Parathyroid adenoma (tissue), 2 donors: ENCODE data around the gene TECTA.

Source experiments
- H2AFZ ChIP-seq: fragments of 300-600 bp; sonication (generic); one replicate; pipeline ENCODE4 v1.7.0; 2017; ENCODE audit warnings: antibody characterized with exemption, mild to moderate bottlenecking
- H3K27ac ChIP-seq: fragments of 300-600 bp; sonication (generic); one replicate; pipeline ENCODE4 v1.7.0; 2017
- H3K27me3 ChIP-seq: fragments of 300-600 bp; sonication (generic); one replicate; pipeline ENCODE4 v1.7.0; 2017; ENCODE audit warnings: low read length; ENCODE audit not compliant: control insufficient read depth, insufficient read depth
- H3K36me3 ChIP-seq: fragments of 300-600 bp; sonication (generic); one replicate; pipeline ENCODE4 v1.7.0; 2017; ENCODE audit warnings: low read length; ENCODE audit not compliant: control insufficient read depth, insufficient read depth
- H3K4me1 ChIP-seq: fragments of 300-600 bp; sonication (generic); one replicate; pipeline ENCODE4 v1.7.0; 2017; ENCODE audit warnings: control low read depth
- H3K4me2 ChIP-seq: fragments of 300-600 bp; sonication (generic); one replicate; pipeline ENCODE4 v1.7.0; 2017; ENCODE audit warnings: low read length
- H3K4me3 ChIP-seq: fragments of 300-600 bp; sonication (generic); one replicate; pipeline ENCODE4 v1.7.0; 2017; ENCODE audit warnings: low read depth, low read length
- H3K79me2 ChIP-seq: fragments of 300-600 bp; sonication (generic); one replicate; pipeline ENCODE4 v1.7.0; 2017; ENCODE audit warnings: control low read depth
- H3K9ac ChIP-seq: fragments of 300-600 bp; sonication (generic); one replicate; pipeline ENCODE4 v1.7.0; 2017; ENCODE audit warnings: mild to moderate bottlenecking
- H3K9me3 ChIP-seq: fragments of 300-600 bp; sonication (generic); one replicate; pipeline ENCODE4 v1.7.0; 2017; ENCODE audit warnings: low read length; ENCODE audit not compliant: control insufficient read depth
- CTCF ChIP-seq: fragments of 300-600 bp; sonication (generic); IDR thresholded peaks from one replicate; pipeline ENCODE4 v1.7.0; 2017; ENCODE audit warnings: antibody characterized with exemption, mild to moderate bottlenecking
- donor health status: primary hyperparathyroidism.

The TECTA gene

GRCh38 chr11:121137005-121137404 lies 36.0 kb downstream of the TECTA start:
- Histone ChIP-seq H3K79me2 (no peaks in the 10 kb centered on the region), H3K27me3 (no peaks in the 10 kb centered on the region), H2AFZ (no peak overlapping the region), H3K4me3 (no peak overlapping the region), H3K4me2 (no peak overlapping the region), H3K36me3 (no peaks in the 10 kb centered on the region), H3K27ac (no peak overlapping the region), H3K9me3 (no peaks in the 10 kb centered on the region), H3K4me1 (peaks cover 9% of the 10 kb centered on the region), H3K9ac (no peak overlapping the region)
- TF ChIP-seq CTCF = no peak

- no peaks in the 10 kb centered on the region for H3K27me3 ChIP-seq
- H3K36me3 ChIP-seq = no peaks in the 10 kb centered on the region
- no peak overlapping the region for H3K9ac ChIP-seq
- no peak overlapping the region for H3K4me3 ChIP-seq
- H3K9me3 ChIP-seq = no peaks in the 10 kb centered on the region
- H2AFZ ChIP-seq = no peak overlapping the region
- peaks cover 9% of the 10 kb centered on the region for H3K4me1 ChIP-seq
- H3K27ac ChIP-seq = no peak overlapping the region
- H3K79me2 ChIP-seq = no peaks in the 10 kb centered on the region
- no peak for TF ChIP-seq CTCF
- no peak overlapping the region for H3K4me2 ChIP-seq
Measured at GRCh38 chr11:121138259-121138658, 37.2 kb downstream of the TECTA start.

DNA sequence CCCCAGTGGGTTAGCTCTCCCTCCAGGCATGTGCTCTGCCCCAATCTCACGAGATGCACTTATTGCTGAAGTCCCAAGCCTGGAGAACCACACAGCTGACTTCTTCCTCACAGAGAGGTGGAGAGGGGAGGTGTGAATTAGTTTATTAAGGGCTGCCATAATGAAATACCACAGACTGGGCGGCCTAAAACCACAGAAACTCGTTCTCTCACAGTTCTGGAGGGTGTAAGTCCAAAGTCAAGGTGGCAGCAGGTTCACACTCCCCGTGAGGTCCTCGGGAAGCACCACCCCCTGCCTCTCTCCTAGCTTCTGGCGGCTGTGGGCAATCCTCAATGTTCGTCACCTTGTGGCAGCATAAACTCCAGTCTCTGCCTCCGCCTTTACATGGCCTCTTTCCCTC lies 39.3 kb downstream of the TECTA start:
- H3K9ac ChIP-seq = no peak overlapping the region
- H3K9me3 ChIP-seq = no peaks in the 10 kb centered on the region
- TF ChIP-seq CTCF = no peak
- H3K4me2 ChIP-seq = no peak overlapping the region
- H3K4me1 ChIP-seq = no peaks in the 10 kb centered on the region
- no peak overlapping the region for H2AFZ ChIP-seq
- H3K36me3 ChIP-seq = no peaks in the 10 kb centered on the region
- H3K27ac ChIP-seq = no peak overlapping the region
- no peaks in the 10 kb centered on the region for H3K27me3 ChIP-seq
- H3K79me2 ChIP-seq = no peaks in the 10 kb centered on the region
- H3K4me3 ChIP-seq = no peak overlapping the region

- H3K4me3 ChIP-seq = no peak overlapping the region
- TF ChIP-seq CTCF = no peak
- no peak overlapping the region for H2AFZ ChIP-seq
- no peaks in the 10 kb centered on the region for H3K4me1 ChIP-seq
- no peaks in the 10 kb centered on the region for H3K9me3 ChIP-seq
- H3K27ac ChIP-seq = no peak overlapping the region
- H3K36me3 ChIP-seq = no peaks in the 10 kb centered on the region
- no peaks in the 10 kb centered on the region for H3K79me2 ChIP-seq
- H3K9ac ChIP-seq = no peak overlapping the region
- no peak overlapping the region for H3K4me2 ChIP-seq
- no peaks in the 10 kb centered on the region for H3K27me3 ChIP-seq
Measured at GRCh38 chr11:121141066-121141465, 40.0 kb downstream of the TECTA start.

DNA sequence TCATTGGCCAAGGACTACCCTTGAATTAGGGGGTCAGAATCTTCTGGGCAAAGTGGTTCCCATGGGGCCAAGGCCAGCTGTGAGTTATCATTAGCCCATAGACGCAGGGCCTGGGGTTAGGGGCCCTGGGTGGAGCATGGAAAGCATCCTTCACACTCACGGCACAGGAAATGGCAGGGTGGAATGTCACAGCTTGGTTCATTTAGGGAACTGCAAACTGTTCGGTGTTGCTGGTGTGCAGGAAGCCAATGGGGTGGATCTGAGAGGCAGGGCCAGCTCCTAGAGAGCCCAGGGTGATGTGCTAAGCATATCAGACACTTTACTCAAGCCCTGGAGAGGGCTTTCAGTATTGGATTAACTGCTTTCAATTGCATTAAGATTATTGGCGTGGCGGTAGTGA lies 42.9 kb downstream of the TECTA start:
- no peak overlapping the region for H3K4me3 ChIP-seq
- no peaks in the 10 kb centered on the region for H3K36me3 ChIP-seq
- no peak overlapping the region for H3K27ac ChIP-seq
- H3K27me3 ChIP-seq = no peaks in the 10 kb centered on the region
- no peak overlapping the region for H3K4me2 ChIP-seq
- H3K9ac ChIP-seq = no peak overlapping the region
- H3K4me1 ChIP-seq = no peaks in the 10 kb centered on the region
- TF ChIP-seq CTCF = no peak
- H2AFZ ChIP-seq = no peak overlapping the region
- no peaks in the 10 kb centered on the region for H3K79me2 ChIP-seq
- H3K9me3 ChIP-seq = no peaks in the 10 kb centered on the region
